ENCODE results near the gene MDH2.

GRCh38 chr7:76062254-76062653 lies 14.3 kb downstream of the MDH2 start:
- no peak for TF ChIP-seq CTCF (conservative IDR thresholded peaks at IDR 0.05 in 1 of 2, IDR thresholded peaks at IDR 0.05 in 1 of 2; ENCODE audit: low read depth in 1 of 2, low read length in 2 of 2)
- no peak for TF ChIP-seq EZH2 (IDR thresholded peaks at IDR 0.05; ENCODE audit: low read length, missing control alignments)

Data from fibroblast of lung (primary cell).